Esophagus muscularis mucosa (tissue), 4 donors: Measurements from ENCODE around the gene CDK19. TPM values are rescaled to one million over a fixed set of nuclear protein-coding genes. Genes with fewer than 3 reads are reported as not detected.

ENCODE experiments used
- DNase-seq: peaks from one replicate; pipeline ENCODE4 v3.0.0-alpha.2; 2017; ENCODE audit errors: extremely low spot score
- H3K27ac ChIP-seq, 4 donors: fragments of 200-600 bp; sonication (generic); replicated peaks in 1 of 4; 1 replicate in 3 of 4; 2 replicates in 1 of 4; pipeline ENCODE4 v1.5.1; 2016 to 2019; ENCODE audit warnings: mild to moderate bottlenecking in 1 of 4
- H3K27me3 ChIP-seq, 4 donors: fragments of 200-600 bp; sonication (generic); one replicate each; pipeline versions ENCODE4 v1.5.1 to v1.6.0; 2016 to 2019
- H3K36me3 ChIP-seq, 4 donors: fragments of 200-600 bp; sonication (generic); one replicate each; pipeline ENCODE4 v1.5.1; 2016 to 2019
- H3K4me1 ChIP-seq, 4 donors: fragments of 200-600 bp; sonication (generic); one replicate each; pipeline ENCODE4 v1.5.1; 2016 to 2019
- H3K4me3 ChIP-seq, 4 donors: fragments of 200-600 bp; sonication (generic); 1 replicate in 2 of 4; 2 replicates in 2 of 4; pipeline ENCODE4 v1.5.1; 2016 to 2019; ENCODE audit warnings: mild to moderate bottlenecking in 4 of 4, moderate library complexity in 1 of 4
- H3K9me3 ChIP-seq, 4 donors: fragments of 200-600 bp; sonication (generic); 1 replicate in 3 of 4; 2 replicates in 1 of 4; pipeline ENCODE4 v1.5.1; 2016 to 2019
- CTCF ChIP-seq, 3 experiments: fragments of 200-600 bp in 2 of 3; fragments of 450-650 bp in 1 of 3; sonication (generic) in 2 of 3; IDR thresholded peaks; one replicate each; pipeline ENCODE4 v1.5.1; 2017 to 2019; ENCODE audit warnings: antibody characterized with exemption in 3 of 3, mild to moderate bottlenecking in 2 of 3, moderate library complexity in 1 of 3
- EP300 ChIP-seq: sonication (generic); formaldehyde crosslinking; IDR thresholded peaks from one replicate; pipeline ENCODE4 v1.6.1; 2017; ENCODE audit warnings: antibody characterized with exemption
- POLR2A ChIP-seq: fragments of 450-650 bp; IDR thresholded peaks from one replicate; pipeline ENCODE4 v1.6.1; 2017; ENCODE audit warnings: antibody characterized with exemption, moderate library complexity, mild to moderate bottlenecking, low read depth
- POLR2AphosphoS5 ChIP-seq, 2 donors: sonication (generic); formaldehyde crosslinking; IDR thresholded peaks; one replicate each; pipeline ENCODE4 v1.6.1; 2017; ENCODE audit warnings: antibody characterized with exemption in 2 of 2
- WGBS: methylation state at CpG from one replicate; pipeline ENCODE4 v1.1.5; 2018; 5-methylcytosine and 5-hydroxymethylcytosine counted together
- intact Hi-C: fragments of 100-400 bp; cut with DNase I; formaldehyde crosslinking; loops from one replicate; pipeline ENCODE4 v1.15.1; 2023
- total RNA-seq, 4 donors: library from RNA; depleted of rRNA; stranded (reverse); fragments of >200 nt; gene quantifications; one replicate each; pipeline versions ENCODE4 v1.1.0 to v1.2.1, GENCODE V29; 2016

Gene CDK19
- total RNA-seq, 4 donors from 2014 or later = 12.0 to 15.0 (median 13.6) TPM

DNA sequence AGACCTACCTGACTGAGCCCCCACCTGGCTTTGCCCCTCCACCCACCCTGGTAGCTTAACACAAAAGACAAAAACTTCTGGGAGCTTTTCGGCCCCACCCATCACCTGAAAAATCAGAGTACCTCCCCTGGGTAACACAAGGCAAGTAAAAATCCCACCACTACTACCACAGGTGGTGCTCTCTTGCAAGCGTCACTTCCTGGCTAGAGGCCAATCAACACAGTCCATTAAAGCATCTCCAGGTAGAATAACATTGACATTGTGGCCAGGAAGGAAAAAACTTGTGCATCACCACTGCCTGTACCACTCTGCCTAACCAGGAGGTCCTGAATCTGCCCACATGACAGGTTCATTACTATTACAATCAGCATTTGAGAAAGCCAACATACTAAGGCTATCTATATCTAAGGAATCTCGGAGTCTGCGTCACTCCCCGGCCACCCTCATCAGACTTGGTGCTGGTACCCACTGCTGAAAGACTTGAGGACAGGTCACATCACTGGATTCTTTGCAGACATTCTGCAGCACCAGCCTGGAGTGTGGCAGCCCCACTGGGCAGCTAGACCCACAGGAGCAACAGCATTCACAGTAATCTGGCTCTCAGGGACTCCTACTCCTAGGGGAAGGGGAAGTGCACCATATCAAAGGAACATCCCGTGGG lies 125.9 kb downstream of the CDK19 start:
- 87% methylated on average over 6 of the region's 6 CpGs for WGBS
- intact Hi-C loops = no loop called here
- Histone ChIP-seq H3K27me3 (no peaks in the 10 kb centered on the region), H3K4me1 (peaks cover 0 to 4% (median 0%) of the 10 kb centered on the region in 4 donors), H3K9me3 (no peaks in the 10 kb centered on the region), H3K36me3 (no peaks in the 10 kb centered on the region), H3K4me3 (no peak overlapping the region), H3K27ac (no peak overlapping the region)
- no peak for TF ChIP-seq EP300
- no peak for TF ChIP-seq CTCF (IDR thresholded peaks at IDR 0.05)
- no peak for TF ChIP-seq POLR2A
- no peak for TF ChIP-seq POLR2AphosphoS5 (IDR thresholded peaks at IDR 0.05)
- no peak for DNase-seq

GRCh38 chr6:110688661-110689268 lies 126.5 kb downstream of the CDK19 start:
- 58% methylated on average over 6 of the region's 6 CpGs for WGBS
- intact Hi-C loops = no loop called here

DNA sequence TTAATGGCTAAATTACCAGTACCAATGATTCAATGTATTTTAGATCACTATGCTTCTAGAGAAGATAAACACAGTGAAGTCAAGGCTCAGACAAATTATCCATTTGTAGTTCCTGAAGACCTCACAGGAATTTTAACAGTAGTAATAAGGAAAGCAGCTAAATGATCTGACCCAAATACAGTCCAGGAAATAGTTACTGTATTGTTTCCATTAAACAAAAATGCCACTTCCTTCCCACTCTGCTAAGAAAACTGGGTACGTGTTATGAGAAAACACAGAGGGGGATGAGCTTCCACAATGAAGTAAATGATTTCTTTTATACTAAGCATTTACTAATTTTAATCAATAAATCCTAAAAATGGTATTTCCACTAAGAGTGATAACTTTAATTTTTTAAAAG lies 127.9 kb downstream of the CDK19 start:
- no peak overlapping the region for H3K27ac ChIP-seq
- WGBS = 63% methylated on average over 1 of the region's 1 CpG
- H3K36me3 ChIP-seq = no peaks in the 10 kb centered on the region
- H3K9me3 ChIP-seq = no peaks in the 10 kb centered on the region
- DNase-seq = no peak
- TF ChIP-seq EP300 = no peak
- TF ChIP-seq POLR2AphosphoS5 (IDR thresholded peaks at IDR 0.05) = no peak
- intact Hi-C loops = no loop called here
- H3K4me3 ChIP-seq = no peak overlapping the region
- H3K27me3 ChIP-seq = no peaks in the 10 kb centered on the region
- peaks cover 0 to 8% (median 2%) of the 10 kb centered on the region in 4 donors for H3K4me1 ChIP-seq

More at GRCh38 chr6:110688661-110689268, 126.5 kb downstream of the CDK19 start:
- Histone ChIP-seq H3K4me3 (no peak overlapping the region), H3K27me3 (no peaks in the 10 kb centered on the region), H3K4me1 (peaks cover 0 to 4% (median 0%) of the 10 kb centered on the region in 4 donors), H3K9me3 (no peaks in the 10 kb centered on the region), H3K27ac (no peak overlapping the region), H3K36me3 (no peaks in the 10 kb centered on the region)
- TF ChIP-seq POLR2AphosphoS5 (IDR thresholded peaks at IDR 0.05) (no peak), POLR2A (no peak), EP300 (no peak), CTCF (IDR thresholded peaks at IDR 0.05) (no peak)
- no peak for DNase-seq

GRCh38 chr6:110683241-110683640 lies 132.0 kb downstream of the CDK19 start:
- Histone ChIP-seq H3K36me3 (no peaks in the 10 kb centered on the region), H3K4me3 (no peak overlapping the region), H3K9me3 (no peaks in the 10 kb centered on the region), H3K4me1 (peaks cover 0 to 10% (median 5%) of the 10 kb centered on the region in 4 donors), H3K27me3 (no peaks in the 10 kb centered on the region), H3K27ac (no peak overlapping the region)
- TF ChIP-seq CTCF (IDR thresholded peaks at IDR 0.05) (no peak), EP300 (no peak), POLR2AphosphoS5 (IDR thresholded peaks at IDR 0.05) (no peak), POLR2A (no peak)
- WGBS = 85% methylated on average over 3 of the region's 3 CpGs
- no peak for DNase-seq
- intact Hi-C loops = loop anchor here (2.0 to 5.0 kb wide), 3 partner anchors 129 to 266 kb away; partner anchors contain the start of gene AMD1

DNA sequence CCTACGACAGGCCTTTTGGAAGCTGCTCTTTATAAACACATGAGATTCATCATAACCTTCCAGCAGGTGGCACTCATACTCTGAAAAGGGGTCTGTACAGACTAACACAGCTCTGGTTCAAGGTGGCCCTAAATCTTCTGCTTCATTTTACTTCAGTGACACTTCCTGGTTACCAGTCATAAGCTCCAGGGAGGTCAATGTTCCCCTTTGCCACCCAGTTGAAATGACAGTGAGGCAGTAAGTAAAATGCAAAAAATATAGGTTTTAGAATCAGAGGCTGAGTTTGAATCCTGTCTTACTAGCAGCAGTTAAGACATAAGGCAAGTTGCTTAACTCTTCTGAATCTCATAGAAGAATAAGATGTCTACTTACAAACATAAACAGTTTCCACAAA lies 132.8 kb downstream of the CDK19 start:
- TF ChIP-seq CTCF (IDR thresholded peaks at IDR 0.05) = peak; percentile 65 to 73 (median 71)
- TF ChIP-seq POLR2AphosphoS5 (IDR thresholded peaks at IDR 0.05) = no peak
- no peak for TF ChIP-seq POLR2A
- H3K4me3 ChIP-seq = no peak overlapping the region
- H3K27me3 ChIP-seq = no peaks in the 10 kb centered on the region
- WGBS = 12% methylated on average over 1 of the region's 1 CpG
- no peaks in the 10 kb centered on the region for H3K36me3 ChIP-seq
- no peak for DNase-seq
- H3K4me1 ChIP-seq = peaks cover 0 to 10% (median 5%) of the 10 kb centered on the region in 4 donors
- no peak overlapping the region for H3K27ac ChIP-seq
- no peaks in the 10 kb centered on the region for H3K9me3 ChIP-seq
- intact Hi-C loops = loop anchor here (2.0 to 5.0 kb wide), 3 partner anchors 130 to 266 kb away; partner anchors contain the start of gene AMD1
